GM19397 (cell line): ENCODE data around the gene RASGRF2.
"Not testable (repeated sequence)": the region's sequence is repeated elsewhere in the genome, so short reads cannot be mapped to it uniquely, and the experiment has no call there.

Source experiments
- ATAC-seq: cut with Tn5 transposase; IDR thresholded peaks from one replicate; pipeline ENCODE4 v1.9.1; 2021; ENCODE audit warnings: mild to moderate bottlenecking, moderate library complexity; ENCODE audit not compliant: unreplicated experiment

Gene RASGRF2

GRCh38 chr5:81019748-81020147 lies 59.6 kb downstream of the RASGRF2 start:
- no peak for ATAC-seq

GRCh38 chr5:81020478-81021167 lies 60.5 kb downstream of the RASGRF2 start:
- no peak for ATAC-seq

- no peak for ATAC-seq
Observed at GRCh38 chr5:81021486-81021885, 61.3 kb downstream of the RASGRF2 start.

GRCh38 chr5:81021951-81022687 lies 62.0 kb downstream of the RASGRF2 start:
- ATAC-seq: no peak

- ATAC-seq: no peak
Observed at GRCh38 chr5:81022688-81023084, 62.5 kb downstream of the RASGRF2 start.

- no peak for ATAC-seq
Observed at GRCh38 chr5:81023261-81023970, 63.3 kb downstream of the RASGRF2 start.

- no peak for ATAC-seq
Observed at GRCh38 chr5:81027481-81028058, 67.4 kb downstream of the RASGRF2 start.

GRCh38 chr5:81028888-81029287 lies 68.7 kb downstream of the RASGRF2 start:
- ATAC-seq: not testable (repeated sequence)

GRCh38 chr5:81029736-81030135 lies 69.6 kb downstream of the RASGRF2 start:
- ATAC-seq: not testable (repeated sequence)

- not testable (repeated sequence) for ATAC-seq
Observed at GRCh38 chr5:81030236-81031034, 70.3 kb downstream of the RASGRF2 start.

GRCh38 chr5:81035522-81035921 lies 75.4 kb downstream of the RASGRF2 start:
- no peak for ATAC-seq

- ATAC-seq: no peak
Observed at GRCh38 chr5:81038495-81038894, 78.3 kb downstream of the RASGRF2 start.

GRCh38 chr5:81044868-81045267 lies 84.7 kb downstream of the RASGRF2 start:
- ATAC-seq: no peak

GRCh38 chr5:81045389-81045807 lies 85.2 kb downstream of the RASGRF2 start:
- ATAC-seq: no peak

GRCh38 chr5:81046041-81046440 lies 85.9 kb downstream of the RASGRF2 start:
- ATAC-seq: no peak

GRCh38 chr5:81052325-81052724 lies 92.2 kb downstream of the RASGRF2 start:
- no peak for ATAC-seq

- not testable (repeated sequence) for ATAC-seq
Observed at GRCh38 chr5:81053282-81053681, 93.1 kb downstream of the RASGRF2 start.

GRCh38 chr5:81058121-81058520 lies 98.0 kb downstream of the RASGRF2 start:
- ATAC-seq: no peak

- ATAC-seq: no peak
Observed at GRCh38 chr5:81065492-81065891, 105.3 kb downstream of the RASGRF2 start.

- ATAC-seq: no peak
Observed at GRCh38 chr5:81066102-81066501, 105.9 kb downstream of the RASGRF2 start.

GRCh38 chr5:81067406-81067805 lies 107.2 kb downstream of the RASGRF2 start:
- no peak for ATAC-seq
